Measurements from ENCODE around the gene SNRNP25. TPM values are rescaled to one million over a fixed set of nuclear protein-coding genes. Genes with fewer than 3 reads are reported as not detected.
A peak's percentile ranks its signal among the peaks of the same experiment; 100 is the strongest.

Gene SNRNP25
- total and polyA plus RNA-seq, 2 donors (not counting 1 experiment from before 2014, with no cell fraction given): 25.5 to 32.8 TPM

- peaks cover 27 to 28% of the 10 kb centered on the region in 2 donors for H3K4me1 ChIP-seq (ENCODE audit: control insufficient read depth in 2 of 2, insufficient read depth in 2 of 2, low read length in 2 of 2)
- CTCF ChIA-PET: interaction anchor here (1.2 to 14.6 kb wide), 4 partner anchors 7 to 34 kb away, joined by 4 to 401 read pairs (median 14); no protein-coding TSS in a partner anchor
- no peaks in the 10 kb centered on the region for H3K9me3 ChIP-seq (ENCODE audit: control extremely low read depth in 1 of 3, control insufficient read depth in 2 of 3, insufficient read depth in 1 of 3, low read length in 2 of 3)
- peaks cover 0 to 42% (median 19%) of the 10 kb centered on the region in 4 experiments for H3K27me3 ChIP-seq (replicated peaks in 1 of 4; ENCODE audit: control extremely low read depth in 1 of 4, control insufficient read depth in 3 of 4, insufficient read depth in 4 of 4, low read length in 3 of 4)
- ATAC-seq (ENCODE audit: low read depth): peak; percentile 37
- peak within 1 kb of the TSS in 1 of 5 experiments; percentile 29 for H3K4me3 ChIP-seq (ENCODE audit: control extremely low read depth in 1 of 5, extremely low read depth in 1 of 5, insufficient read depth in 1 of 5, low read depth in 2 of 5, low read length in 4 of 5)
- no peak for TF ChIP-seq CTCF (IDR thresholded peaks at IDR 0.05)
- peak within 1 kb of the TSS; percentile 75 for H3K4me3 Mint-ChIP-seq
- H3K27me3 Mint-ChIP-seq: peaks cover 23% of the 10 kb centered on the region
- H3K79me2 ChIP-seq (ENCODE audit: control insufficient read depth, insufficient read depth, low read length): peaks cover 11% of the 10 kb centered on the region
- peak within 1 kb of the TSS; percentile 67 for H3K4me2 ChIP-seq (replicated peaks; ENCODE audit: low read depth, low read length, poor library complexity, severe bottlenecking)
- WGBS (ENCODE audit: insufficient coverage): 21% methylated on average over 59 of the region's 62 CpGs
- no peaks in the 10 kb centered on the region for H3K9me3 Mint-ChIP-seq (ENCODE audit: insufficient read depth)
- intact Hi-C loops (cut with micrococcal nuclease): no loop called here
- DNase-seq: peak; percentile 32
- POLR2A ChIA-PET: interaction anchor here (1.2 kb wide), 2 partner anchors 12 to 24 kb away, joined by 3 read pairs; no protein-coding TSS in a partner anchor
- H4K20me1 ChIP-seq (ENCODE audit: control insufficient read depth, insufficient read depth, low read length, poor library complexity, severe bottlenecking): no peaks in the 10 kb centered on the region
- H2AFZ ChIP-seq (ENCODE audit: insufficient read depth, low read depth, low read length, poor library complexity, severe bottlenecking): no peak within 1 kb of the TSS
- H3K27ac ChIP-seq (ENCODE audit: low read length in 2 of 2): no peak within 1 kb of the TSS
- H3K4me1 Mint-ChIP-seq: peaks cover 18% of the 10 kb centered on the region
- peak within 1 kb of the TSS; percentile 1 for H3K27ac Mint-ChIP-seq
- H3K36me3 ChIP-seq (replicated peaks in 1 of 2; ENCODE audit: control extremely low read depth in 1 of 2, control insufficient read depth in 1 of 2, extremely low read depth in 1 of 2, insufficient read depth in 2 of 2, low read length in 1 of 2): no peaks in the 10 kb centered on the region
- peak within 1 kb of the TSS; percentile 35 for H3K9ac ChIP-seq (ENCODE audit: low read length)
Measured at GRCh38 chr16:72561-73548, 19.2 kb downstream of the SNRNP25 start, which contains the start of gene RHBDF1. Gene RHBDF1, minus strand, starts transcription at chr16:72631. Its CDS starts 7,616 bp downstream, at chr16:65015.

Measured in B cell (primary cell).